RWPE1 (cell line): Measurements from ENCODE around the gene CHN2.

Source experiments
- CTCF ChIA-PET: fragments of 350-600 bp; sonication (Branson Sonifier 250); formaldehyde crosslinking; extraction: SDS; loops from one replicate; lab custom pipeline; 2021; lab: Yijun Ruan, JAX
- POLR2A ChIA-PET: fragments of 400-600 bp; formaldehyde crosslinking; extraction: SDS; loops from one replicate; lab custom pipeline; 2020; ENCODE audit warnings: antibody characterized with exemption; ENCODE audit not compliant: low non-redundant PET; lab: Yijun Ruan, JAX
- DNase-seq: peaks from one replicate; pipeline ENCODE4 v3.0.0; 2012; ENCODE audit warnings: low spot score
- H3K27ac ChIP-seq: fragments of 450-650 bp; 2 replicates; pipeline ENCODE4 v1.5.1; 2017
- TF ChIP-seq, protein P1 (sequence below): fragments of 450-650 bp; conservative IDR thresholded peaks from 2 replicates; pipeline ENCODE4 v1.5.1; 2017; ENCODE audit warnings: low read depth, mild to moderate bottlenecking

CHN2 gene

GRCh38 chr7:29197916-29198315, 3.3 kb downstream of the CHN2 start:
- ChIA-PET CTCF (interaction anchor here (0.6 to 0.7 kb wide), 2 partner anchors 27 to 289 kb away, joined by 3 read pairs; no protein-coding TSS in a partner anchor), POLR2A (no interaction called here)
- H3K27ac ChIP-seq: no peak overlapping the region
- TF ChIP-seq, protein P1, sequence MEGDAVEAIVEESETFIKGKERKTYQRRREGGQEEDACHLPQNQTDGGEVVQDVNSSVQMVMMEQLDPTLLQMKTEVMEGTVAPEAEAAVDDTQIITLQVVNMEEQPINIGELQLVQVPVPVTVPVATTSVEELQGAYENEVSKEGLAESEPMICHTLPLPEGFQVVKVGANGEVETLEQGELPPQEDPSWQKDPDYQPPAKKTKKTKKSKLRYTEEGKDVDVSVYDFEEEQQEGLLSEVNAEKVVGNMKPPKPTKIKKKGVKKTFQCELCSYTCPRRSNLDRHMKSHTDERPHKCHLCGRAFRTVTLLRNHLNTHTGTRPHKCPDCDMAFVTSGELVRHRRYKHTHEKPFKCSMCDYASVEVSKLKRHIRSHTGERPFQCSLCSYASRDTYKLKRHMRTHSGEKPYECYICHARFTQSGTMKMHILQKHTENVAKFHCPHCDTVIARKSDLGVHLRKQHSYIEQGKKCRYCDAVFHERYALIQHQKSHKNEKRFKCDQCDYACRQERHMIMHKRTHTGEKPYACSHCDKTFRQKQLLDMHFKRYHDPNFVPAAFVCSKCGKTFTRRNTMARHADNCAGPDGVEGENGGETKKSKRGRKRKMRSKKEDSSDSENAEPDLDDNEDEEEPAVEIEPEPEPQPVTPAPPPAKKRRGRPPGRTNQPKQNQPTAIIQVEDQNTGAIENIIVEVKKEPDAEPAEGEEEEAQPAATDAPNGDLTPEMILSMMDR: no peak
- DNase-seq: no peak

DNA sequence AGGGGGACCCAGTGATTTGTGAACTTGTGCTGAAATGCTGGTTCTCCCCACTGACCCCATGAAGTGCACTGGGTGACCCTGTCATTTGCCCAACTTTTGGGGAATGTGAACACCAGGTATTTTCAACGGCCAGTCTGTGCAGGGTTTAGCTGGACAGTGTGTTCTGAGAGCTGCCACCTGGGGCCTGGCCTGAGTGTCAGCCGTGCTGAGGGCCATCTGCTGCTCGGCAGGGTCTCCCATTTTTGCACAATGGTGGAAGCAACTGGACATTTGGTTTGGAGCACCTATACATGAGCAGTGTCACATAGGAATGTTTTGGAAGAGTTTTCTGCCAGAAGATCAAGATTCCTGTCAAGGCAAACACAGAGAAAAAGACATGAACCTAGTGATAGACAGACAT, 5.2 kb downstream of the CHN2 start:
- POLR2A ChIA-PET: no interaction called here
- TF ChIP-seq, protein P1: no peak
- no peak overlapping the region for H3K27ac ChIP-seq
- no peak for DNase-seq
- CTCF ChIA-PET: interaction anchor here (2.7 kb wide), 1 partner anchor 10 kb away, joined by 16 read pairs; no protein-coding TSS in a partner anchor

- DNase-seq: no peak
- no peak overlapping the region for H3K27ac ChIP-seq
- CTCF ChIA-PET: interaction anchor here (2.7 kb wide), 1 partner anchor 13 kb away, joined by 16 read pairs; no protein-coding TSS in a partner anchor
- TF ChIP-seq, protein P1: no peak
- POLR2A ChIA-PET: no interaction called here
These were observed 8.1 kb downstream of the CHN2 start for GRCh38 chr7:29202651-29203069.

GRCh38 chr7:29204491-29205272, 10.1 kb downstream of the CHN2 start:
- TF ChIP-seq, protein P1: no peak
- no peak for DNase-seq
- ChIA-PET POLR2A (no interaction called here), CTCF (interaction anchor here (1.1 kb wide), 1 partner anchor 15 kb away, joined by 5 read pairs; no protein-coding TSS in a partner anchor)
- H3K27ac ChIP-seq: no peak overlapping the region

GRCh38 chr7:29207162-29207801, 12.7 kb downstream of the CHN2 start:
- ChIA-PET CTCF (no interaction called here), POLR2A (no interaction called here)
- TF ChIP-seq, protein P1: no peak
- no peak overlapping the region for H3K27ac ChIP-seq
- DNase-seq: no peak

DNA sequence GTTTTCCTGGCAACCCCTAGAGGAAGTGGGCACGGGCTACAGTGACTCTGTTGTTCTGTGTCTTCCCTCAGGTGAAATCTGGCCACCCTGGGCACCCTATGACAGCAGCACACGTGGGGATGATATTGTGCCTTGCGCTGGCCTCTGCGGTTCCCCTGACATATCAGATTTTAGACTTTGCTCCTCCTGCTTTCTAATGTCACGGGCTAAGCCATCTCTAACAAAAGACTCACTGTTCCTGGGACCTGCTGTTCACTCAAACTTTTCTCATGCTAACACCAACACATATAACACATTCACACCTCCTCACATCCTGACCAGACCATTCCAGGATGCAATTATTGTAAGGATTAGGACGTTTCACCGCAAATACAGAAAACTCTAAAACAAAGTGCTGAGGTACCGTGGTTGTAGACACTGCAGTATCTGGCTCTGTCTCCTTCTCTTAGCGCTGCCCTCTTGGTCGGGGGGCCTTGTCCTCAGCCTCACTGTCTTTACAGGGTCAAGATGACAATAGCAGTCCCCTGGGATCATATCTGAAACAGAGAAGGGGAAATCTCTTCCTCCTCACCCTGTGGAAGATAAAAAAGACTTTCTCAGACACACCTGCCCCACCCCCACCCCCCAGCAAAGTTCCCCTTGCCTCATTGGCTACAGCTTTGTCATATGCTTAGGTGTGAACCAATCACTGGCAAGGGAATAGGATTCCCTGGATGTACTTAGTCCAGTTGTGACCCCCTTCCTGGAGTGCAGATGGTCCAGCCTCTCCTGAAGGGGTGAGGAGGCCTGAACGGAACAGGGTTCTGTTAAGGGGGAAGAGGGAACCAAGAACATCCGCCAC, 14.1 kb downstream of the CHN2 start:
- no peak for DNase-seq
- ChIA-PET POLR2A (no interaction called here), CTCF (no interaction called here)
- no peak overlapping the region for H3K27ac ChIP-seq
- TF ChIP-seq, protein P1: no peak
